Measurements from ENCODE around the gene MMP10.

The MMP10 gene

GRCh38 chr11:102780491-102780918 lies at the start of gene MMP10:
Gene MMP10, minus strand, starts transcription at chr11:102780628. Its CDS starts 37 bp downstream, at chr11:102780591.
- FAIRE-seq: no peak
- no peak for DNase-seq (ENCODE audit: extremely low spot score, insufficient read length, low read depth)

- DNase-seq (ENCODE audit: extremely low spot score, insufficient read length, low read depth) (no peak), FAIRE-seq (no peak)
Measured at GRCh38 chr11:102829316-102830000, 49.0 kb upstream of the MMP10 start.

DNA sequence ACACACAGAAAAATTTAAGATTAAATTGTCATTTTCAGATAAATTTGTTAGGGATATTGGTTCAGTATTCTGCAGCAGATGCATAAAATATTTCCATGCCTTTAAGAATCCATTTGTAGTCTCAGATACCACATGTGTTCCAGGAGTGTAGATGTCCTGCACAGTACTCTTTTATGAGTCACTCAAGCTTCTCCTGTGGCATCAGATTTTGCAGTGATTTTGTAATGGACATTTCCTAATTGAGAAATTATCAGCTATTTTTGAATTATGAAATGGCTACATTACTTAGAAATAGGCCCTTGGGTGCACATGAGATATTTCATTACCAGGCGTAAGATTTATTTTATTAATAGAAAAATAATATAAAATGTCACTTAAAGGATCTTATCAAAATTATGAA lies 44.1 kb upstream of the MMP10 start:
- no peak for DNase-seq (ENCODE audit: extremely low spot score, insufficient read length, low read depth)
- no peak for FAIRE-seq

- no peak for FAIRE-seq
- no peak for DNase-seq (ENCODE audit: extremely low spot score, insufficient read length, low read depth)
Measured at GRCh38 chr11:102819491-102819890, 39.1 kb upstream of the MMP10 start.

GRCh38 chr11:102813484-102813883 lies 33.1 kb upstream of the MMP10 start:
- DNase-seq (ENCODE audit: extremely low spot score, insufficient read length, low read depth): no peak
- no peak for FAIRE-seq

DNA sequence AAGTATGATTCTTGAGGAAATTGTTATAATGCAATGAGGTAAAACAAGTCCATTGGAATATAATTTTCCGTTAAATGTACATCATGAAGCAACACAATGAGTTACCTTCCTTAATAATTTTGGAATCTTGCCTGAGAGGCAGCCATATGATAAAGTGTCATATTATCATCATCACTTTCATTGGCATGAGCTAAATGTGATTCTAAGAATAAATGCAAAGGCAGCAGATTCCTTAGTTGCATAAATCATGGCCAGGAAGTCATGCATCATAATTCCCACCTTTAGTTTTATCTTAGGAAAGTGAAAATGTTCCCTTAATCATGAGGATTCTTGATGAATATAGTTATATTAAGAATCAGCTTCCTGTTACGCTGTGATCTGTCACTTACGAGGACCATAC lies 31.8 kb upstream of the MMP10 start:
- DNase-seq (ENCODE audit: extremely low spot score, insufficient read length, low read depth) (no peak), FAIRE-seq (no peak)

DNA sequence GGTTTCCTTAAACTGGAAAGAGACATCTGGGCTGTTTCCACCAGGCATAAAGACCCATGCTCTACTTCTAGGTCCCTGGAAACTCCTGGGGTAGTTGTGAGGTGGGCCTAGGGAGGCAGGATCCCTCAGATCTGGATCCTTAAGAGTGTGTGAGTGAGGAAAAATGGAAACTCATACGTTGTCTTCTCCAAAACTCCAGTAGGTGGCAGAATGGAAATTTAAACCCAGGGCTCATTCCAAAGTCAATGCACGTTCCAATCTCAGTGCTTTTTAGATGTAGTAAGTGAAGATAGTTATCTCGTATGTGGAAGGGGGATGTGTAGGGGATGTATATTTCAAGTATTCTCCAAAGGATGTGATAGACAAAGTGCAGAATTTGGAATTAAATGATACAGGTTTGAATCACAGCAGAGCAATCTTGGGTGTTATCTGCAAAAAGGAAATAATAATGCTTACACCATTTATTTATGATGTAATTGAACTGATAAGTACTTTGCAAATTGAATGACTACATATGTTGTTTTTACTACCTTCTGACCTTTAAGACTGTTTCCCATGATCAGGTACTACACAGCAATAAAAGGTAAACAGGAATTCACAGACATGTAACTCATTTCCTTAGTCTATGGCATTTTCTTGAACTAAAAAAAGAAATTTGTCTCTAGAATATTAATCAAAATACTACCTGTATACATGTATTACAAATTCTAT lies 30.7 kb upstream of the MMP10 start:
- FAIRE-seq (peak; percentile 26), DNase-seq (ENCODE audit: extremely low spot score, insufficient read length, low read depth) (no peak)

DNA sequence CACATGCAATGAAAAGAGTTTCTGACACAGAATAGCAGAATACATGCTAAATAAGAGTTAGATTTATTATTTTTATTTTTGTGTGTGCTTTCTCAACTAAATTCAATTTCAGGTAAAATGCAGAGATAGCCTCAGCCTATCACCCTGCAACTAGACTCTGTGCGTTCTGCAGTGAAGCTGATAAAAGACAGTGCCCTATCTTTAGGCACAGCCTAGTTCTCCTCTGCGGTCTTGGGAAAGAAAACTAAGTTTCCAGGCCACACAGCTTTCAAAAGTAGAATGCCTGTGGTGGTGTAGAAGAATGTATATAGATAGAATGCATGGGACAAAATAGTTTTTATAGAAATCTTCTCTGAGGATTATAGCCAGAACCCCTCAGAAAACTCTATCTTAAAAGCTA lies 29.5 kb upstream of the MMP10 start:
- DNase-seq (ENCODE audit: extremely low spot score, insufficient read length, low read depth): no peak
- FAIRE-seq: no peak

DNA sequence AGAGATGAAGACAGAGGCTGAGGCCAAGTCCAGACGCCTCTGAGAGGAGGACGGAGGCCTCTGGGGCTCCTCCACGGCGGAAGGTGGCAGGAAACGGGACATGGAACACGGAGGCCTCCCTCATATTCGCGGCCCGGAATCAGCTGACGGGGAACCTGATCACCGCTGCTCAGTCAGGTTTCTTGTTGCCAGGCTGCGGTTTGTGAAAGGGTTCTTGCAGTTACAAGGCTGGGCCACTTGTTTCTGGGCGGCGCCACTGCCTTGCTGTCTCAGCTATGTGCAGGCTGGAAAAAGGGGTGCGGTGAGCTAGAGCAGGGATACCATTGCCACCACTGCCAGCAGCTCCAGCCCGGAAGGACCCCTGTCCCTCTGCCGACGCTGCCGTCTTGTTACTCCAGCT lies 27.5 kb upstream of the MMP10 start:
- DNase-seq (ENCODE audit: extremely low spot score, insufficient read length, low read depth) (no peak), FAIRE-seq (no peak)

- no peak for DNase-seq (ENCODE audit: extremely low spot score, insufficient read length, low read depth)
- FAIRE-seq: no peak
Measured at GRCh38 chr11:102806296-102806695, 25.9 kb upstream of the MMP10 start.

DNA sequence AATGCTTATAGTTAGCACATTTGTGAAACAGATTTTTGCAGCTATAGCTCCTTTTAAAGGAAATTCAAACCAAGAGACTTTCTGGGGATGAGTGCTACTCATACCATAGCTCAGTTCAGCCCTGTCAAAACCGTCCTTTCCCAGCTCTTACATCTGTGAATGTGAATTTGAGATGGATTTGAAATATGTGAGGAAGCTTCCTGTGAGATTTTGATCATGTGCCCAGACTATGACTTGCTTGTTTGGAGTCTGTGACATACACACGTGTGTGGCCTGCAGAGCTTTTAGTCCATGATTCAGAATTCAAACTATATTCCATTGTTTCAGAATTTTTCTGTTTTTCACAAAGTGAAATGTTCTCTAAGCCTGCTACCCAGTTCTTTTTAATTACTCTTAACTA lies 21.9 kb upstream of the MMP10 start:
- DNase-seq (ENCODE audit: extremely low spot score, insufficient read length, low read depth) (no peak), FAIRE-seq (no peak)

DNA sequence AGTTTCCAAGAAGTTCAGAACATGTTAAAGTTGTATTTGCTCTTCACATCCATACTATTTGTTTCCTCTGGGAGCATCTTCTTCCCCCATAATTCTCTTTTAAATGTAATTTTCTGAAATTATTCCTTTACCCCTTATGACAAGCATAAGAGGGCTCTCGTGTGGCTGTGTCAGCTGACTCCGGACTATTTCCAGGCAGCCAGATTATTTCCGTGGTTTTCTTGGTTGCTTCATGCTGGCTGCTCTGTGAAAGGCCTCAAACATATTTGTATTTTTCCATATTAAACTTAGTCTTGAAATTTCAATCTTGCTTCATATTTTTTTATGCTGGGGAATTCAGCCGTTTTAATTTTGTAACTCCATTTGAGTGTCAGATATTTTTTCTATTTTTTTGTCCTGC lies 20.3 kb upstream of the MMP10 start:
- DNase-seq (ENCODE audit: extremely low spot score, insufficient read length, low read depth) (no peak), FAIRE-seq (no peak)

DNA sequence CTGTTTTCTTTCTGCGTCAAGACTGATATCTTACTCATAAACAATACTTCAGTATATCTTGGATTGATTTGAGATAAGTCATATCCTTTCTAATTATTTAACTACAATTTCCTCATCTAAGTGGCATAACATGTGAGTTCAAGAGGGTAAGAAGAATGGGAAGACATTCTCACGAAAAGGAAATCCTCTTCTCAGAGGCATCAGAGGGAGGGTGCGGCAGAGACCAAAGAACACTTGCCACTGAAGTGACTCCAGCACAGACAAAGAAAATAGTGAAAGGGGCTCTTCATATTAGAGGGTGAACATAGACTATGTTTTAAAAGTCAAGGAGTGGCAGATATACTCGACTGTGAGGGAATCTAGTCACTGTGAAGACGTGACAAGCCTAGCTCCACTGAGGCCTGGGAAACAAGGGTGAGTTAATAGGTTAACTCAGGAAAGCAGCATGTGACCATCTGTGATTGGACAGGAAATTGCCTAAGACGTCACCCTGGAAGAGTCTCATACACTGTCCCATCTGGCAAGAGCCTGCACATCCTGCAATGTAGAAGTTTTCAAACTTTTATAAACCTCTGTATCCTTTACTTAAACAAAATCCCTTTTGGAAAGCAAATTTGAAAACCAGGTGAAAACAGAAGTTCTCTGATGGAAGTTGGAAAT lies 19.4 kb upstream of the MMP10 start:
- FAIRE-seq: no peak
- no peak for DNase-seq (ENCODE audit: extremely low spot score, insufficient read length, low read depth)

DNA sequence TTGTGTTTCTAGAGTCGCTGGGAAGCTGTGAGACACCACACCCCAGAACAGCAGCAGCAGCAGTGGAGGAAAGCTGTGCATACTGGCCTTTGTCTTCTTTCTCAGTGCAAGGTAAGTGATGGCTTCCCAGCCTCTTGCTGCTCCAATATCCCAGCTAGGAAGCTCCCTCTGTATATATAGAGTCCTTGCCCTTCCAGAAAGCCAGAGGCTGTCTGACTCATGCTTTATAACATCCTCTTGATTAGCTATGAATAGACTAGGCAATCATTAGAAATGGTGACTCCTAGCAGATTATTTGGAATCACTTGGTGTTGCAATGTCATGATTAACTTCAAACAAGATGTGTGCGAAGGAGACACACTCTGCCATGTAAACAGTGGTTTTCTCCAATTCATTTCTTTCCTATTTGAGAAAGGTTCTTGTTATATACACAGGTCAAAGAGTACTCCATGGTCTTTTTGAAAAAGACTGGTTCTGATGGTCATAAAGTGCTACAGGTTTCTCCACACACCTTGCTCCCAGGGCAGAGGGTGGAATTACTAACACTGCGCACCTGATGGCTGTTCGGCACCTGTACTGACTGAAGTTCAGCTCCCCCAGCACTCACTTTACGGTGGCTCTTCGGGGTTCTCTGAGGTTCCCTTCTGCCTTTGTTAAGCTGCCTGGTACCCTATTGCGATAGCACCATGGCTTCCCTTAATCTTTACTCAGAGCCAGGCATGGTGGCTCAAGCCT lies 17.8 kb upstream of the MMP10 start, which contains the start of gene MMP1:
Gene MMP1, minus strand, starts transcription at position 149 of the 735 bp plus-strand sequence. Its CDS starts 68 bp downstream, at position 81.
- DNase-seq (ENCODE audit: extremely low spot score, insufficient read length, low read depth) (no peak), FAIRE-seq (no peak)

- DNase-seq (ENCODE audit: extremely low spot score, insufficient read length, low read depth): no peak
Measured at GRCh38 chr11:102794382-102794781, 14.0 kb upstream of the MMP10 start.

DNA sequence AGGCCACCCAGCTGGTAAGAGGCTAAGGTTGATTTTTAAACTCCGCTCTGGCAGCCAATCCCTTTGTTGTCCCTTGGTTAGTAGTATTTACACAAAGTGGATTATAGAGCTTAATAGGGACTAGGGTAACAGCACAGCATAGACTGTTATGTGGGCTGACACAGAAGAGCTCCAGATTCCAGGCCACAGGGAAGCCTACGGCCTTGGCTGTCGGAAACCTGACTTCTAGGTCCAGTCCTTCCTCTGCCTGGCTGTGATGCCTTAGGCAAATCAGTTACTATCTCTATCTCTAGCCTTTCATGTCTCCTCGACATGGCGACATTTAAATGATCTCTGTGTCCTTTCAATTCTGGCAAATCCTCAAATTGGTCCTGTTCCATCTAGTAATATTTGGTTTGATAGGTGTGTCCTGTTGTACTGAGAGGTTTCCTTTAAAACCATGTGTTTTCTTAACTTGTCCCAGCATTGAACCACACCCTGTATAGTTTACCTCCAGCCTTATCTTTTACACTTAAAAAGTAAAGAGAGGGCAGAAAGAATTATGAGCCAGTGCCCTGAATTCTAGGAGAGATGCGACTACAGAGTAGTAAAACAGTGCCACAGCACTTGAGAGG lies 13.4 kb upstream of the MMP10 start:
- FAIRE-seq: no peak

More at GRCh38 chr11:102794382-102794781, 14.0 kb upstream of the MMP10 start:
- FAIRE-seq: peak; percentile 55

DNA sequence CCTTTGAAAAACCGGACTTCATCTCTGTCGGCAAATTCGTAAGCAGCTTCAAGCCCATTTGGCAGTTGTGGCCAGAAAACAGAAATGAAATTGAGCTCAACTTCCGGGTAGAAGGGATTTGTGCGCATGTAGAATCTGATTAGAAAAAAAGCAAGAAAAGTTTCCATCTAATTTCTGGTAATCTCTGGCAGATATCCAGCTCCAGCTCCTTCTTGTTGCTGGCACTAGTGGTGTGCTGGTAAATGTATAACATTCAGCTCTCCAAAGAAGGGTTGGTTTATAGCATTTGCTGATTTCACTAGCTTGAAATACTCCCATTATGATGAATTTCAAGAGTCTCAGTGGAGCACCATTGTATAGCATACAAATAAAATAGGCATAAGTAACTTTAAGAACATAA lies 12.2 kb upstream of the MMP10 start:
- DNase-seq (ENCODE audit: extremely low spot score, insufficient read length, low read depth) (no peak), FAIRE-seq (no peak)

More for the DNA sequence above, 13.4 kb upstream of the MMP10 start:
- no peak for DNase-seq (ENCODE audit: extremely low spot score, insufficient read length, low read depth)

DNA sequence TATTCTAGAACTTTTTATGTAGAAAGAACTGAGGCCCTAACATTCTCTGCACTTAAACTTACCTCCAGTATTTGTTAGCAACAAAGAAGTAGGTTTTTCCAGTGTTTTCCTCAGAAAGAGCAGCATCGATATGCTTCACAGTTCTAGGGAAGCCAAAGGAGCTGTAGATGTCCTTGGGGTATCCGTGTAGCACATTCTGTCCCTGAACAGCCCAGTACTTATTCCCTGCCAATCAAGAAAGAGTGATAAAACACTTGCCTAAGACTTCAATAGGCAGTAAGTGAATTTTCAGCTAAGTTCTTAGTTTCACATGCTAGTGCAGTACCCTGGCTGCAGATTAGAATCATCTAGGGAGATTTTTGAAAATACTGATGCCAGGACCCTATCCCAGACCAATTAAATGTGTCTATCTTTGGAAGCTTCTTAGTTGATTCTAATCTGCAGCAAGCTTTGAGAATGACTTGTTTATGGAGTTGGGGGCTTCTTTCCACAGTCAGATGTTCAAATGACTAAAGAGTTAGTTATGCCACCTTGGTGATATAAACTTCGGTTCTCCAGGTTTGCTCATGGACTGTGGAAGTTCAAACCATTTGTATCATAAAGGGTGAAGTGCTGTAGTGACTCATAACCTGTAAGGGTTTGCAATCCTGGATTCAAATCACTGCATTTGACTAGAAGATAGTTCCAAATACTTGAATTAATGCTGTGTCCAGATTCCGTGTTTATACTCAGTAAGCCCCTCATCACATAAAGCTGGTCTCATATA lies 11.0 kb upstream of the MMP10 start:
- FAIRE-seq (no peak), DNase-seq (ENCODE audit: extremely low spot score, insufficient read length, low read depth) (no peak)

GRCh38 chr11:102788334-102788995 lies 8.0 kb upstream of the MMP10 start:
- FAIRE-seq: no peak
- DNase-seq (ENCODE audit: extremely low spot score, insufficient read length, low read depth): no peak
